Ascending aorta (tissue), 2 donors: Measurements from ENCODE around the gene CARMIL1. TPM values are rescaled to one million over a fixed set of nuclear protein-coding genes. Genes with fewer than 3 reads are reported as not detected.

Source experiments
- DNase-seq, 2 donors: peaks; one replicate each; pipeline ENCODE4 v3.0.0-alpha.2; 2019; ENCODE audit warnings: low spot score in 2 of 2
- H3K27ac ChIP-seq, 2 donors: fragments of 200-600 bp; sonication (generic); one replicate each; pipeline ENCODE4 v1.5.1; 2016 to 2017; ENCODE audit warnings: mild to moderate bottlenecking in 1 of 2
- H3K27me3 ChIP-seq: fragments of 200-600 bp; sonication (generic); one replicate; pipeline ENCODE4 v1.5.1; 2017
- H3K36me3 ChIP-seq, 2 donors: fragments of 200-600 bp; sonication (generic); one replicate each; pipeline ENCODE4 v1.5.1; 2016
- H3K4me1 ChIP-seq, 2 donors: fragments of 200-600 bp; sonication (generic); one replicate each; pipeline ENCODE4 v1.5.1; 2016 to 2017; ENCODE audit warnings: mild to moderate bottlenecking in 1 of 2
- H3K4me3 ChIP-seq, 2 donors: fragments of 200-600 bp; sonication (generic); one replicate each; pipeline ENCODE4 v1.5.1; 2016 to 2017; ENCODE audit warnings: mild to moderate bottlenecking in 1 of 2
- H3K9me3 ChIP-seq, 2 donors: fragments of 200-600 bp; sonication (generic); one replicate each; pipeline ENCODE4 v1.5.1; 2016
- CTCF ChIP-seq, 3 experiments: fragments of 200-600 bp in 2 of 3; fragments of 450-650 bp in 1 of 3; sonication (generic) in 2 of 3; IDR thresholded peaks; one replicate each; pipeline ENCODE4 v1.5.1; 2016 to 2019; ENCODE audit warnings: antibody characterized with exemption in 3 of 3, mild to moderate bottlenecking in 1 of 3, moderate library complexity in 1 of 3
- intact Hi-C: fragments of 100-400 bp; cut with DNase I; formaldehyde crosslinking; loops from one replicate; pipeline ENCODE4 v1.15.1; 2023
- total RNA-seq: library from RNA; depleted of rRNA; stranded (reverse); fragments of >200 nt; gene quantifications from one replicate; pipeline ENCODE4 v1.1.0, GENCODE V29; 2016

The CARMIL1 gene
- total RNA-seq, 1 donor from 2014 or later = 16.1 TPM

GRCh38 chr6:25399885-25400284, 120.7 kb downstream of the CARMIL1 start:
- no peaks in the 10 kb centered on the region for H3K27me3 ChIP-seq
- H3K4me1 ChIP-seq = peaks cover 0 to 6% of the 10 kb centered on the region in 2 donors
- H3K27ac ChIP-seq = no peak overlapping the region
- H3K4me3 ChIP-seq = no peak overlapping the region
- intact Hi-C loops = no loop called here
- no peak for TF ChIP-seq CTCF (IDR thresholded peaks at IDR 0.05)
- H3K36me3 ChIP-seq = no peaks in the 10 kb centered on the region
- H3K9me3 ChIP-seq = no peaks in the 10 kb centered on the region
- DNase-seq = no peak

- intact Hi-C loops = no loop called here
- no peaks in the 10 kb centered on the region for H3K36me3 ChIP-seq
- no peaks in the 10 kb centered on the region for H3K27me3 ChIP-seq
These were observed 122.5 kb downstream of the CARMIL1 start for GRCh38 chr6:25401711-25402110.

DNA sequence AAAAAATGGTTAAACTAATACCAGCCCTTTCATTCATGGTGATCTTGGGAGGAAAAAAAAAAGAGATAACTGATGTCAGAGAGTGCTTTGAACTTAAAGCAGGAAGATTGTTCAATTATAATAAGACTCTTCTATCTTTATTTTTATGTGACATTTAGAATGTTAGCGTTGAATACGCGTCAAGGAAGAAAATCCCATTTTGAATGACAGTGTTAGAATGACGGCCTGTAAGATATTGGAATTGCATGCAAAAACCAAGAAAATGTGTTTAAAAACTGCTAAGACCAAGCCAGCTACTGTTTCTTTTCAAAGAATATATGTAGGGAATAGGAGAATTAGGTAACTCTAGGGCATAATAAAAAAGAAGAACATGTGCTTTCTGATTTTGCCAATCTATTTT, 123.0 kb downstream of the CARMIL1 start:
- Histone ChIP-seq H3K9me3 (no peaks in the 10 kb centered on the region), H3K27ac (no peak overlapping the region), H3K27me3 (no peaks in the 10 kb centered on the region), H3K4me3 (no peak overlapping the region), H3K4me1 (peaks cover 3 to 21% of the 10 kb centered on the region in 2 donors), H3K36me3 (no peaks in the 10 kb centered on the region)
- TF ChIP-seq CTCF (IDR thresholded peaks at IDR 0.05) = no peak
- intact Hi-C loops = no loop called here
- DNase-seq = no peak

More at GRCh38 chr6:25401711-25402110, 122.5 kb downstream of the CARMIL1 start:
- Histone ChIP-seq H3K4me1 (peaks cover 3 to 20% of the 10 kb centered on the region in 2 donors), H3K4me3 (no peak overlapping the region), H3K27ac (no peak overlapping the region), H3K9me3 (no peaks in the 10 kb centered on the region)
- DNase-seq = no peak
- no peak for TF ChIP-seq CTCF (IDR thresholded peaks at IDR 0.05)

- no peaks in the 10 kb centered on the region for H3K36me3 ChIP-seq
- H3K27me3 ChIP-seq = no peaks in the 10 kb centered on the region
- intact Hi-C loops = no loop called here
- no peak for TF ChIP-seq CTCF (IDR thresholded peaks at IDR 0.05)
- no peak overlapping the region for H3K27ac ChIP-seq
- peaks cover 3 to 23% of the 10 kb centered on the region in 2 donors for H3K4me1 ChIP-seq
- no peak for DNase-seq
- H3K4me3 ChIP-seq = no peak overlapping the region
- H3K9me3 ChIP-seq = no peaks in the 10 kb centered on the region
These were observed 124.0 kb downstream of the CARMIL1 start for GRCh38 chr6:25403150-25403549.

DNA sequence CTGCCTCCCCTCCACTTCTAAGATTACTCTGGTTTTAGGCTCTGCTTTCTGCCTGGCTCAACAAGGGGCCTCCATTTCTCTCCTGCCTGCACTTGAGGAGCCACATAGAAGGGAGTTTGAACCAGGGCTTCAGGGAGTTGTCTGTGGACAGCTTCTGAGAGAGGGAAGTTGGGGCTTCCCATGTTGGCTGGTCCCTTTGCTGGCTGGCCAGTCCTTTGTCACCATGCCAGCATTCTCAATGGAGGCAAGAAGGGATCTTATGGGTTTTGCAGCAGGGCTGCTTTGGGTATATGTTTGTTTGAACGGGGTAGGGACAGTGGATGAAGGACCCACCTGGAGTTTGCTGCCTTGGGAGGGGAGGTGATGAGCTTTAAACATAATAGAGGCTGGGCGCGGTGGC, 124.9 kb downstream of the CARMIL1 start:
- intact Hi-C loops = no loop called here
- H3K27me3 ChIP-seq = no peaks in the 10 kb centered on the region
- H3K36me3 ChIP-seq = no peaks in the 10 kb centered on the region
- H3K27ac ChIP-seq = no peak overlapping the region
- no peaks in the 10 kb centered on the region for H3K9me3 ChIP-seq
- DNase-seq = no peak
- no peak for TF ChIP-seq CTCF (IDR thresholded peaks at IDR 0.05)
- H3K4me3 ChIP-seq = no peak overlapping the region
- peaks cover 3 to 23% of the 10 kb centered on the region in 2 donors for H3K4me1 ChIP-seq

GRCh38 chr6:25404693-25405169, 125.6 kb downstream of the CARMIL1 start:
- Histone ChIP-seq H3K27me3 (no peaks in the 10 kb centered on the region), H3K9me3 (no peaks in the 10 kb centered on the region), H3K27ac (peak overlapping the region; percentile 31 to 41), H3K36me3 (no peaks in the 10 kb centered on the region), H3K4me1 (peaks cover 3 to 26% of the 10 kb centered on the region in 2 donors), H3K4me3 (peak overlapping the region; percentile 27 to 34)
- no peak for TF ChIP-seq CTCF (IDR thresholded peaks at IDR 0.05)
- intact Hi-C loops = no loop called here
- DNase-seq = no peak
